Cardiac muscle cell (in vitro differentiated cells and primary cell): ENCODE data around the gene GARS1. TPM values are rescaled to one million over a fixed set of nuclear protein-coding genes. Genes with fewer than 3 reads are reported as not detected.
A peak's percentile ranks its signal among the peaks of the same experiment; 100 is the strongest.

Experiments used
- DNase-seq, 2 donors: peaks; one replicate each; pipeline versions ENCODE4 v3.0.0 to v3.0.0-alpha.2; 2010 to 2017; ENCODE audit warnings: low read depth in 1 of 2, low spot score in 1 of 2
- H3K27ac ChIP-seq: fragments of 200-600 bp; sonication (generic); 2 replicates; pipeline ENCODE4 v1.5.1; 2016
- H3K27me3 ChIP-seq: fragments of 200-600 bp; sonication (generic); 2 replicates; pipeline ENCODE4 v1.6.0; 2016; ENCODE audit warnings: control low read depth
- H3K36me3 ChIP-seq: fragments of 200-600 bp; sonication (generic); 2 replicates; pipeline ENCODE4 v1.5.1; 2016; ENCODE audit warnings: control low read depth
- H3K4me1 ChIP-seq: fragments of 200-600 bp; sonication (generic); 2 replicates; pipeline ENCODE4 v1.8.1; 2017; ENCODE audit warnings: low read depth, mild to moderate bottlenecking, mixed run types
- H3K4me3 ChIP-seq: fragments of 200-600 bp; sonication (generic); 2 replicates; pipeline ENCODE4 v1.5.1; 2016; ENCODE audit warnings: mild to moderate bottlenecking
- H3K9me3 ChIP-seq: fragments of 200-600 bp; sonication (generic); 2 replicates; pipeline ENCODE4 v1.5.1; 2017; ENCODE audit warnings: low read depth, mild to moderate bottlenecking, control low read depth
- polyA plus RNA-seq: library from polyadenylated mRNA; unstranded; fragments of >200 nt; fragmentation: Nextera tagmentation; extraction: Ambion mirVana; gene quantifications from 2 replicates; pipeline ENCODE4 v1.2.1, GENCODE V29; 2016
- total RNA-seq: library from RNA; depleted of rRNA; stranded (reverse); fragments of >200 nt; gene quantifications from 2 replicates; pipeline ENCODE4 v1.2.3, GENCODE V29; 2016
- TF ChIP-seq, protein P1 (sequence below): IDR thresholded peaks from 2 replicates; pipeline ENCODE4 v1.5.1; 2012; ENCODE audit warnings: low read depth, mild to moderate bottlenecking, low read length

GARS1 gene
- total and polyA plus RNA-seq, 2 experiments from 2014 or later = 77.3 to 82.9 TPM

DNA sequence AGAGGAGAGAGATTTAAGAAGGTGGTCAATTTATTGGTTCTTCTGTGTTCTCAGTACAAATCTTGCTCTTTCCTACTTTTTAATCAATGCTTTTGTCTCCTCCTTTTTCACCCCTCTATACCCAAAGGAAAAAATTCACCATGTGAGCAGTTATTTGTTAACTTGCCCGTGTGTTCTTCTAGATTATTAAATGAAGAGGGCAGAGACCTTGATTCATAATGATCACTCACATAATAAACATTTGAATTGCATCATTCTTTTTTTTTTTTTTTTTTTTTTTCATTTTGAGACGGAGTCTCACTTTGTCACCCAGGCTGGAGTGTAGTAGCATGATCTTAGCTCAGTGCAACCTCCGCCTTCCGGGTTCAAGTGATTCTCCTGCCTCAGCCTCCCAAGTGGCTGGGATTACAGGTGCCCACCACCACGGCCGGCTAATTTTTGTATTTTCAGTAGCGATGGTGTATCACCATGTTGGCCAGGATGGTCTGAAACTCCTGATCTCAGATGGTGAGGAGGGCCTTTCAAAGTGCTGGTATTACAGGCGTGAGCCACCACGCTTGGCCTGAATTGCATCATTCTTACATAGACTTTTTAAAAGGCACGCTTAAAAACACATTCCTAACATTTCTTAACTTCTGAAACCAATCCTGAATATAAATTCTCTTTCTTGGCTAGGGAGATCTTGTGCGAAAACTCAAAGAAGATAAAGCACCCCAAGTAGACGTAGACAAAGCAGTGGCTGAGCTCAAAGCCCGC is 3.6 kb downstream of the GARS1 start:
- no peaks in the 10 kb centered on the region for H3K27me3 ChIP-seq
- no peak overlapping the region for H3K4me3 ChIP-seq
- DNase-seq = peak in 1 of 2 donors; percentile 54
- peaks cover 12% of the 10 kb centered on the region for H3K4me1 ChIP-seq
- peaks cover 34% of the 10 kb centered on the region for H3K36me3 ChIP-seq
- H3K9me3 ChIP-seq = no peaks in the 10 kb centered on the region
- TF ChIP-seq, protein P1, sequence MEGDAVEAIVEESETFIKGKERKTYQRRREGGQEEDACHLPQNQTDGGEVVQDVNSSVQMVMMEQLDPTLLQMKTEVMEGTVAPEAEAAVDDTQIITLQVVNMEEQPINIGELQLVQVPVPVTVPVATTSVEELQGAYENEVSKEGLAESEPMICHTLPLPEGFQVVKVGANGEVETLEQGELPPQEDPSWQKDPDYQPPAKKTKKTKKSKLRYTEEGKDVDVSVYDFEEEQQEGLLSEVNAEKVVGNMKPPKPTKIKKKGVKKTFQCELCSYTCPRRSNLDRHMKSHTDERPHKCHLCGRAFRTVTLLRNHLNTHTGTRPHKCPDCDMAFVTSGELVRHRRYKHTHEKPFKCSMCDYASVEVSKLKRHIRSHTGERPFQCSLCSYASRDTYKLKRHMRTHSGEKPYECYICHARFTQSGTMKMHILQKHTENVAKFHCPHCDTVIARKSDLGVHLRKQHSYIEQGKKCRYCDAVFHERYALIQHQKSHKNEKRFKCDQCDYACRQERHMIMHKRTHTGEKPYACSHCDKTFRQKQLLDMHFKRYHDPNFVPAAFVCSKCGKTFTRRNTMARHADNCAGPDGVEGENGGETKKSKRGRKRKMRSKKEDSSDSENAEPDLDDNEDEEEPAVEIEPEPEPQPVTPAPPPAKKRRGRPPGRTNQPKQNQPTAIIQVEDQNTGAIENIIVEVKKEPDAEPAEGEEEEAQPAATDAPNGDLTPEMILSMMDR = no peak
- no peak overlapping the region for H3K27ac ChIP-seq

GRCh38 chr7:30604901-30605300 is 10.2 kb downstream of the GARS1 start:
- H3K27ac ChIP-seq = no peak overlapping the region
- no peak overlapping the region for H3K4me3 ChIP-seq
- H3K36me3 ChIP-seq = peaks cover 82% of the 10 kb centered on the region
- no peaks in the 10 kb centered on the region for H3K9me3 ChIP-seq
- no peaks in the 10 kb centered on the region for H3K27me3 ChIP-seq
- DNase-seq = no peak
- no peaks in the 10 kb centered on the region for H3K4me1 ChIP-seq
- TF ChIP-seq, protein P1 = no peak

GRCh38 chr7:30605832-30606231 is 11.2 kb downstream of the GARS1 start:
- H3K4me3 ChIP-seq = no peak overlapping the region
- no peak overlapping the region for H3K27ac ChIP-seq
- no peaks in the 10 kb centered on the region for H3K4me1 ChIP-seq
- TF ChIP-seq, protein P1 = no peak
- peaks cover 81% of the 10 kb centered on the region for H3K36me3 ChIP-seq
- no peaks in the 10 kb centered on the region for H3K9me3 ChIP-seq
- DNase-seq = no peak
- H3K27me3 ChIP-seq = no peaks in the 10 kb centered on the region

DNA sequence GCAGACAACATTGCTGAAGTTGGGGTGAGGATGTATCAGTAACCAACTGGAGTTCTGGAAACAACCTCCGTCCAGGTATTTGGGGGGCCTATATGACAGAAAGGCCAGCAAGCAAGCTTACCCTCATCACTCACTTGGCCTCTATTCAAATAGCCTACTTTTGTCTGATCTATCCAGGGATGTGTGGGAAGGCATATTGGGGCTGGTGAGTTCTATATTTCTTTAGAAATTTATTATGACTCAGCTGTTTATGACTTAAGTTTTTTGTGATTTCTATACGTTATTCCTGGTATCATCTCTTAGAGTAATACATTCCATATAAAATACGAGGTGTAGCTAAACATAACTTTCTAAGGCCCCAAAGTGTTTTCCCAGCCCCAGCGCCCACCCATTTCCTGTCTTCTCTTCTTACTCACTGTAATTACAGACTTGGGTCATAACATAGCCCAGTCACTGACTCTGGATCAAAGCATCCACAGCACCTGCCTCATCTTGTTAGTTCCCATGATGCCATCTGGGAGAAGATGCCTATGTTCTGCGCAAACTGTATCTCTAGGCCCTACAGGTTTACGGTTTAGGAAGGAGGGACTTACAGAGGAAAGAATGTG is 18.1 kb downstream of the GARS1 start:
- no peak for DNase-seq
- Histone ChIP-seq H3K9me3 (no peaks in the 10 kb centered on the region), H3K4me1 (no peaks in the 10 kb centered on the region), H3K27ac (no peak overlapping the region), H3K36me3 (peaks cover 61% of the 10 kb centered on the region), H3K27me3 (no peaks in the 10 kb centered on the region), H3K4me3 (no peak overlapping the region)
- TF ChIP-seq, protein P1 = no peak

DNA sequence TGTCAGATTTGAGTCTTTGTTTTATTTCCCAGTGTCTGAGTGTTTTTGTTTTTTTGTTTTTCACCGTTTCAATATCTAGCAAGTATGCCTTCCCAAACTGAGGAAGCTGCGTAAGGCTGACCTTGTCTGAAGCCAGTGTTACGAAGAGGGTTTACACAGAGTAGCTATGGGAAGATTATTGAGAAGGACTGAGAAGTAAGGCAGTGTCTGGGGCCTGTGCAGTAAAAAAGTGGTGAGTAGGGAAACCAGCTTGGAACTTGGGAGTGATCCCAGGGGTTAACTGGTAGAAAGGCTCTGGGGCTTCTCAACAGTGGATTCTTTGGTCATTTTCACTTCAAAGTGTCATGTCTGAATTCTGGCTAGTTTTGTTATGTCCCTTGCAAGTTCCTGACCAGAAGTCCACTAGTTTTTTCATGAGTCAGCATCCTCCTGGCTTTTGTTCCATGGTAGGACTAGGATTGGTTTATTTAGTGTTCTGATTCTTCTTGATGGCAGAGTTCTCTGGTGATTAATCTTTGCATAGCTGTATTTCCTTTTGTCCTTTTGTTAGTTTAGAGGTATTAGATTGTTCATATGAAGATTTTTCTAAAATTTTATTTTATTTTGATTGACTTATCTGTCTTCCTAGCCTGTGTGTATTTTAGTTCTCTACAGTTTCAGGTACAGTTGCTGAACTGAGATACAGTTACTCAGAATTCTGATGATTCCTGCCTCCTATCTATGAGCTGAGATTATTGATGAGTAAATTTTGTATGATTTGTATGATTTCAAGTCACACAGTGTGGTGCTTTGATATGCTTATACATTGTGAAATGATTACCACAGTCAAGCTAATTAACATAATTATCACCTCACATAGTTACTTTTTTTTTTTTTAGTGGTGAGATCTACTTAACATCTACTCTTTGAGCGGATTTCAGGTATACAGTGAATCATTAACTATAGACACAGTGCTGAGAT is 19.0 kb downstream of the GARS1 start:
- TF ChIP-seq, protein P1 = no peak
- Histone ChIP-seq H3K4me1 (no peaks in the 10 kb centered on the region), H3K36me3 (peaks cover 60% of the 10 kb centered on the region), H3K27me3 (no peaks in the 10 kb centered on the region), H3K4me3 (no peak overlapping the region), H3K27ac (no peak overlapping the region), H3K9me3 (no peaks in the 10 kb centered on the region)
- peak in 1 of 2 donors; percentile 22 for DNase-seq
